Measurements from ENCODE around the gene S100PBP.
"Not testable (repeated sequence)": the region's sequence is repeated elsewhere in the genome, so short reads cannot be mapped to it uniquely, and the experiment has no call there.

S100PBP gene

GRCh38 chr1:32899586-32900296 is 82.3 kb downstream of the S100PBP start:
- no peak for DNase-seq (ENCODE audit: low read depth in 1 of 2, low spot score in 1 of 2)

GRCh38 chr1:32900371-32900955 is 83.0 kb downstream of the S100PBP start:
- DNase-seq (ENCODE audit: low read depth in 1 of 2, low spot score in 1 of 2): no peak

GRCh38 chr1:32900956-32901822 is 83.7 kb downstream of the S100PBP start, which contains the start of gene TMEM54:
TMEM54 (minus strand) TSS chr1:32901389; CDS start chr1:32901238, 151 bp downstream.
- no peak for DNase-seq (ENCODE audit: low read depth in 1 of 2, low spot score in 1 of 2)

GRCh38 chr1:32901823-32902534 is 84.5 kb downstream of the S100PBP start:
- DNase-seq (ENCODE audit: low read depth in 1 of 2, low spot score in 1 of 2): no peak

DNA sequence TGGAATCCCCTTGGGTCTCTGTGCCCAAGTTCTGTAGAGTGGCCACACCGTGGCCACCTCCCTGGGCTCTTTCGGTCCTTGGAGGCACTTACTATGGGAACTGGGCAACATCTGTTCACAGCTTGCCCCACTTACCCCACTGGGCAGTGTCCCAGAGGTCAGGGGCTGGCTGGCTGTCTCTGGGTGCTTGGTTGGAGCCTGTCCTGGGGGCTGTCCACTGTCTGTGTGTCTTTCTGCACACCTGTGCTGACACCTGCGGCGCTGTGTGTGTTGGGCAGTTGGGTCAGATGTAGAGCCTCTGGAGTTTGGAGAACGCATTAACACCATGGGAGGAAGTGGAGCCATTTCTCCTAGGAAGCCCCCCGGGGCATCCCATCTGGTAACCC is 85.1 kb downstream of the S100PBP start:
- DNase-seq (ENCODE audit: low read depth in 1 of 2, low spot score in 1 of 2): no peak

GRCh38 chr1:32903991-32904785 is 86.7 kb downstream of the S100PBP start:
- no peak for DNase-seq (ENCODE audit: low read depth in 1 of 2, low spot score in 1 of 2)

DNA sequence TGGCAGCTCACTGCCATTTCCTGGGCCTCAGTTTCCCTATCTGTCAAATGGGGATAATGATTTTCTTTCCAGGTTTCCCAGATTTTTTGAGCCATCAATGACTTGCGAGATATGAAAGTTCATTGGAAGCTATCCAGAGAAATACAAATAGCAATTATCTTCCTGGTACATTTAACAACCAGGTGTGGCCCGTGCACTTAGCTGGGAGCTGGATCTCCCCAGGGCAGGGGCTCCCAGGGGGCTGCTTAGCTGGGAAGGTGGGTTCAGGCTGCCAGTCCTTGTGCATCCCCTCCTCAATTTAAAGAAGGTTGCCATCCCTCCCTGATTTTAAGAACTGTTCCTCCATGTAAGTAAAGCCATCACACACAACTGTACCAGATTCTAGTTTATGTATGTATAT is 87.3 kb downstream of the S100PBP start:
- DNase-seq (ENCODE audit: low read depth in 1 of 2, low spot score in 1 of 2): no peak

- DNase-seq (ENCODE audit: low read depth in 1 of 2, low spot score in 1 of 2): not testable (repeated sequence)
These were observed 88.1 kb downstream of the S100PBP start for GRCh38 chr1:32905588-32905987.

- DNase-seq (ENCODE audit: low read depth in 1 of 2, low spot score in 1 of 2): no peak
These were observed 89.2 kb downstream of the S100PBP start for GRCh38 chr1:32906654-32907053.

- DNase-seq (ENCODE audit: low read depth in 1 of 2, low spot score in 1 of 2): no peak
These were observed 90.0 kb downstream of the S100PBP start for GRCh38 chr1:32907435-32907834.
